IPS-20b (cell line): Measurements from ENCODE around the gene CHRNB1.

Experiments
- H3K27ac ChIP-seq: one replicate; pipeline ENCODE4 v1.5.1; 2013; ENCODE audit warnings: low read length
- H3K27me3 ChIP-seq: 2 replicates; pipeline ENCODE4 v1.6.1; 2013; ENCODE audit warnings: mild to moderate bottlenecking, low read length, inconsistent platforms; ENCODE audit not compliant: insufficient read depth
- H3K36me3 ChIP-seq: 2 replicates; pipeline ENCODE4 v1.6.1; 2013; ENCODE audit warnings: low read depth, mild to moderate bottlenecking, inconsistent platforms, low read length, moderate library complexity; ENCODE audit not compliant: insufficient read depth
- H3K4me1 ChIP-seq: 2 replicates; pipeline ENCODE4 v1.6.1; 2013; ENCODE audit warnings: mild to moderate bottlenecking, control low read depth, inconsistent platforms, low read length, moderate library complexity; ENCODE audit not compliant: insufficient read depth
- H3K4me3 ChIP-seq: 2 replicates; pipeline ENCODE4 v1.5.1; 2013; ENCODE audit warnings: mild to moderate bottlenecking, low read length, inconsistent platforms
- H3K9ac ChIP-seq: 2 replicates; pipeline ENCODE4 v1.6.1; 2013; ENCODE audit warnings: low read depth, mild to moderate bottlenecking, inconsistent platforms, low read length, moderate library complexity
- H3K9me3 ChIP-seq: 2 replicates; pipeline ENCODE4 v1.6.1; 2013; ENCODE audit warnings: mild to moderate bottlenecking, low read depth, low read length, inconsistent platforms; ENCODE audit not compliant: insufficient read depth

The CHRNB1 gene

GRCh38 chr17:7431231-7431630, 13.6 kb upstream of the CHRNB1 start:
- peaks cover under 1% of the 10 kb centered on the region; the same call in 1 of the 2 replicates for H3K4me1 ChIP-seq
- H3K9me3 ChIP-seq, result no peaks in the 10 kb centered on the region
- no peaks in the 10 kb centered on the region for H3K36me3 ChIP-seq
- no peak overlapping the region for H3K27ac ChIP-seq
- no peak overlapping the region for H3K9ac ChIP-seq
- peaks cover 9% of the 10 kb centered on the region for H3K27me3 ChIP-seq
- H3K4me3 ChIP-seq, result no peak overlapping the region

GRCh38 chr17:7432296-7432695, 12.6 kb upstream of the CHRNB1 start:
- Histone ChIP-seq H3K9ac (no peak overlapping the region), H3K27ac (no peak overlapping the region), H3K4me3 (no peak overlapping the region), H3K4me1 (peaks cover 3% of the 10 kb centered on the region; the same call in 1 of the 2 replicates), H3K9me3 (no peaks in the 10 kb centered on the region), H3K36me3 (no peaks in the 10 kb centered on the region), H3K27me3 (peaks cover 18% of the 10 kb centered on the region)

GRCh38 chr17:7435676-7436555, 8.9 kb upstream of the CHRNB1 start:
- no peak overlapping the region for H3K27ac ChIP-seq
- H3K9me3 ChIP-seq, result no peaks in the 10 kb centered on the region
- H3K4me1 ChIP-seq, result peaks cover 17% of the 10 kb centered on the region; the same call in 1 of the 2 replicates
- H3K27me3 ChIP-seq, result peaks cover 44% of the 10 kb centered on the region
- H3K36me3 ChIP-seq, result no peaks in the 10 kb centered on the region
- peak overlapping the region; percentile 63; the same call in 1 of the 2 replicates for H3K9ac ChIP-seq
- peak overlapping the region; percentile 86 for H3K4me3 ChIP-seq

GRCh38 chr17:7436556-7437368, 8.1 kb upstream of the CHRNB1 start:
- H3K9ac ChIP-seq, result peak overlapping the region; percentile 63; the same call in 1 of the 2 replicates

GRCh38 chr17:7437369-7437863, 7.4 kb upstream of the CHRNB1 start:
- Histone ChIP-seq H3K9ac (peak overlapping the region; percentile 14; the same call in 1 of the 2 replicates), H3K4me1 (peaks cover 28% of the 10 kb centered on the region; the same call in 1 of the 2 replicates), H3K36me3 (no peaks in the 10 kb centered on the region), H3K9me3 (no peaks in the 10 kb centered on the region), H3K4me3 (peak overlapping the region; percentile 86), H3K27me3 (peaks cover 53% of the 10 kb centered on the region), H3K27ac (no peak overlapping the region)

More at GRCh38 chr17:7436556-7437368, 8.1 kb upstream of the CHRNB1 start:
- Histone ChIP-seq H3K4me3 (peak overlapping the region; percentile 86), H3K4me1 (peaks cover 26% of the 10 kb centered on the region; the same call in 1 of the 2 replicates), H3K9me3 (no peaks in the 10 kb centered on the region), H3K27ac (no peak overlapping the region), H3K36me3 (no peaks in the 10 kb centered on the region), H3K27me3 (peaks cover 49% of the 10 kb centered on the region)

GRCh38 chr17:7437950-7438614, 6.8 kb upstream of the CHRNB1 start:
- Histone ChIP-seq H3K4me1 (peaks cover 28% of the 10 kb centered on the region; the same call in 1 of the 2 replicates), H3K36me3 (no peaks in the 10 kb centered on the region), H3K27me3 (peaks cover 60% of the 10 kb centered on the region), H3K27ac (no peak overlapping the region), H3K4me3 (peak overlapping the region; percentile 86), H3K9ac (peak overlapping the region; percentile 64; the same call in 1 of the 2 replicates), H3K9me3 (no peaks in the 10 kb centered on the region)

- Histone ChIP-seq H3K9ac (peak overlapping the region; percentile 64; the same call in 1 of the 2 replicates), H3K9me3 (no peaks in the 10 kb centered on the region), H3K4me1 (peaks cover 28% of the 10 kb centered on the region; the same call in 1 of the 2 replicates), H3K4me3 (peak overlapping the region; percentile 86), H3K36me3 (no peaks in the 10 kb centered on the region), H3K27ac (no peak overlapping the region), H3K27me3 (peaks cover 67% of the 10 kb centered on the region)
These were observed 6.0 kb upstream of the CHRNB1 start for GRCh38 chr17:7438656-7439460.

GRCh38 chr17:7439462-7440112, 5.3 kb upstream of the CHRNB1 start, which contains the start of gene FGF11:
FGF11 (plus strand) TSS chr17:7439512; CDS start chr17:7439621, 109 bp downstream.
- H3K4me3 ChIP-seq, result peak within 1 kb of the TSS; percentile 86
- H3K36me3 ChIP-seq, result no peaks in the 10 kb centered on the region
- peaks cover 75% of the 10 kb centered on the region for H3K27me3 ChIP-seq
- peak within 1 kb of the TSS; percentile 92 for H3K9ac ChIP-seq
- peak within 1 kb of the TSS; percentile 96 for H3K27ac ChIP-seq
- peaks cover 31% of the 10 kb centered on the region; the same call in 1 of the 2 replicates for H3K4me1 ChIP-seq
- H3K9me3 ChIP-seq, result no peaks in the 10 kb centered on the region

GRCh38 chr17:7440113-7440833, 4.6 kb upstream of the CHRNB1 start:
- Histone ChIP-seq H3K9me3 (no peaks in the 10 kb centered on the region), H3K9ac (peak overlapping the region; percentile 92), H3K4me1 (peaks cover 33% of the 10 kb centered on the region; the same call in 1 of the 2 replicates), H3K36me3 (no peaks in the 10 kb centered on the region), H3K27ac (peak overlapping the region; percentile 96), H3K4me3 (peak overlapping the region; percentile 86), H3K27me3 (peaks cover 76% of the 10 kb centered on the region)
